Fibroblast of gingiva (primary cell): ENCODE data around the gene LMAN1.

Experiments used
- DNase-seq: peaks from one replicate; pipeline ENCODE4 v3.0.0-alpha.2; 2011; ENCODE audit warnings: low read depth

LMAN1 gene, protein sequence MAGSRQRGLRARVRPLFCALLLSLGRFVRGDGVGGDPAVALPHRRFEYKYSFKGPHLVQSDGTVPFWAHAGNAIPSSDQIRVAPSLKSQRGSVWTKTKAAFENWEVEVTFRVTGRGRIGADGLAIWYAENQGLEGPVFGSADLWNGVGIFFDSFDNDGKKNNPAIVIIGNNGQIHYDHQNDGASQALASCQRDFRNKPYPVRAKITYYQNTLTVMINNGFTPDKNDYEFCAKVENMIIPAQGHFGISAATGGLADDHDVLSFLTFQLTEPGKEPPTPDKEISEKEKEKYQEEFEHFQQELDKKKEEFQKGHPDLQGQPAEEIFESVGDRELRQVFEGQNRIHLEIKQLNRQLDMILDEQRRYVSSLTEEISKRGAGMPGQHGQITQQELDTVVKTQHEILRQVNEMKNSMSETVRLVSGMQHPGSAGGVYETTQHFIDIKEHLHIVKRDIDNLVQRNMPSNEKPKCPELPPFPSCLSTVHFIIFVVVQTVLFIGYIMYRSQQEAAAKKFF

GRCh38 chr18:59358712-59359575, at the start of gene LMAN1:
Gene LMAN1 (minus strand): TSS chr18:59359265. CDS start chr18:59359244, 21 bp downstream.
- peak; percentile 95 for DNase-seq

- peak; percentile 66 for DNase-seq
Observed at GRCh38 chr18:59402432-59403090, 43.5 kb upstream of the LMAN1 start.

DNA sequence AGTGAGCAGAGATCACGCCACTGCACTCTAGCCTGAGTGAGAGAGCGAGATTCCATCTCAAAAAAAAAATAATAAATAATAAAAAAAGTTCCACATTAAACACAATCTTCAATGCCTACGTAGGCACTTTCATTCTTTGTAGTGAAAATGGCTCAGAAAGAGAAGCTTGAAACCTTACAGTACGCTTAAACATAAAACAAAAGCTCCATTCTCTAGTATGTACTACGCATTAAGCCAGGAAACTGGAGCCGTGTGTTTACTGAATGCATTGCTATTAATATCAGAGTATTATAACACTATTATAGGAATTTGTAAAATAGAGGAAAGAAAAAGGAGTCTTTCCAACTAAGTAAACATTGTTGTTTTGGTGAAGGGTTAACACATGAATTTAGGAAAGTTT, 41.3 kb upstream of the LMAN1 start:
- no peak for DNase-seq

- no peak for DNase-seq
Observed at GRCh38 chr18:59395226-59396175, 36.4 kb upstream of the LMAN1 start.

DNA sequence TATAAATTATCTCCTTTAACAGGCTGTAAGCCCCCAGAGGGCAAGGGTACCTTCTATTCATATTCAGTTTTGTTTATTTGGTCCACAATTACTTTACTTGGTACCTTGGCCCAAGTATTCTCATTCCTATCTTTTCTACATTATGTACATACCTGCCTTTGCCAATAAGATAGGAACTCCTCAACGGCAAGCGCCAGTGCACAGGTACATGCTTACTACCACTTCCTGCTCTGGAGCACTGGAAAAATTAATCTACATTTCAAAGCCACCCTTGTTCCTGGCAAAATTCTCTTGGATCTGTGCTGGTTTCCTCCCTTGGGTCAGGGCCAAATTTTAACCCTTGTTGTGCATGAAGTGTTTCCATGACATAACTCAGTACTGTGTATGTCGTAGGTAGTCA, 34.3 kb upstream of the LMAN1 start:
- no peak for DNase-seq

DNA sequence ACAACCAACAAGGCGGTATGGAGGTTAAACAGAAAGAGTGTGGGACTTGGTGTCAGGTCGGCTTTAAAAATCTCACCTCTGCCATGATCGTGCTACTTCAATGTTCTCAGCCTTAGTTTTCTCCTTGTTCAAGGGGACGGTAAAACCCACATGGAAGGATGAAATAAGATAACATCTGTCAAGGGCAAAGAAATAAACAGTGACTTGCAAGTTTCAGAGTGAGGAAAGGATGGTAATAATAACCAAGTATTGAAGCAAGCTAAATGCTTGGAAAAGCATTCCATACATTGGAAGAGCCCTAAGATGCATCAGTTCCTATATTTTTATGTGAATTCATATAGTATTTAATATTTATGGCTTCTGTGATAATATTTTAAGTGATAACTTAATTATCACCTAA, 29.8 kb upstream of the LMAN1 start:
- no peak for DNase-seq

DNA sequence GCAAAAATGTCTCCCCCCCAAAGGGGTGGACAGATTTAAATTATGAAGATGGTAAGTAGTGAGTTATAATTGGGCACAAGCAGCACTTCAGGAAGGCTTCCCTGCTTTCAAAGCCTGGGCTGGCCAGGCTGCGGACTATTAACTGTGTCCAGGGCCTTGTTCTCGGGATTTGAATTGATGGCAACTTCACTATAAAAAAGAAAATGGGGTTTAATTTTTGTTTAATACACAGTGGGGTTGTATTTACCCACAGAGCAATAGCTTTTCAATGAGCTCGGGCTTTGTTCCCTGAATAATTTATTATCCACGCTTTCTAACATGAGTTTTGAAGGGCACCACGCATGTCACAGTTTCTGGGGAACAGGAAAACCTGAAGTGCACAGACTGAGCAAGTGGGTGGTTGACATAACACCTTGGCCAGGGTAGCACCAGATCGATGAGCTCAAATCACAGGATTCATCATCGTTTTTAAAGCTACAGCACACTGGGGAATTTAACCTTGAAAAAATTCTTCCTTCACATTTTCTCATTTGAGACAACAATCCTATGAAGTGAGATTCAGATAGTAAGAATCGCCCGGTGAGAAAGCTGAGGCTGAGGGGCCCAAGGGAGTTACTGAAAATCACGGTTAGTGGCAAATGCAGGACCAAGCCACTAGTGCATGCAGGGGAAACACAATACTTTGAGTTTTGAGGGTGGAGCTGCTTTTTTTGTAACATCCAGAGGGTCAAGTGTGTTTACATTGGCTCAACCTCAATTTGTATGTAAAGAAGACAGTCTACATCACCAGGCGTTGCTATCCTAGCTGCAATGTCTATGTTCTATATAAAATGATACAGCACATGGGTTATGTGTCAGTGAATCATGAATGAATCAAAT, 28.9 kb upstream of the LMAN1 start:
- DNase-seq, result no peak

GRCh38 chr18:59386909-59387686, 28.0 kb upstream of the LMAN1 start:
- no peak for DNase-seq

- DNase-seq, result no peak
Observed at GRCh38 chr18:59385191-59385590, 26.1 kb upstream of the LMAN1 start.

DNA sequence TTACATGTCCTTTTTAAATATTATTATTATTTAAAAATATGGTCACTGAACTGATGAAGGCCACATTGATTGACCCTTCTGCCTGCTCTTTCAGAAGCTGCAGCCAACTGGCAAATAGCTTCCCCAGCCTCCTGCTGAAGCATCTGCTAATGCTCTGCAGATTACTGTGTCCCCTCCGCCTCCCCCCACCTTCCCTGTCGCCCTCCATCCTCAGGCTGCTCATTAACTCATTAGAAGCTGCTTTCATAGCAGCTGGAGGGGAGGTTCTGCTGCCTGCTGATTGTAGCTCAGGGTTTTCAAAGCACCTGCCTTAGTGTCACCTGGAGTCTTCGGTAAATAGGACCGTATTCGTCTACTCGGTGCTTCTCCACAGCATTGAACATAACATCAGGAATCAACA, 24.8 kb upstream of the LMAN1 start:
- DNase-seq, result no peak

GRCh38 chr18:59382383-59382782, 23.3 kb upstream of the LMAN1 start:
- no peak for DNase-seq

- no peak for DNase-seq
Observed at GRCh38 chr18:59381949-59382348, 22.9 kb upstream of the LMAN1 start.

DNA sequence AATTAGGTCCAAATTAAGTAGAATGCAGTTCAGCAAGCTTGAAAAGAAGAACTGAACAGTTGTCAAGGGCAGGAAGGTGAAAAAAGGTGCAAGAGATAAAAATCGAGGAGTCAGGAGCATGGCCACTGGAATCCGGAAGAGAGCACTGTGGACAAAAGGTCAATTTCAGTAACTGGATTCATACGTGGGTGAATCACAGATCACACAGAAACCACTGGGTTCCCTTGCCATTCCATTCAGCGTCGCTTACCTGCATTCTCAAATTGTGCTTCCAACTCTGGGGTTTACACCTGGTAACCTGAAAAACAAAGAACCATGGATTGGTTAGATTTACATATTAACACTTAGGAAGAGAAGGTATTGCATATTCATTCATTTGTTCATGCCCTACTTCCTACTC, 21.6 kb upstream of the LMAN1 start:
- DNase-seq, result no peak

- peak; percentile 72 for DNase-seq
Observed at GRCh38 chr18:59379772-59380522, 20.9 kb upstream of the LMAN1 start.

- no peak for DNase-seq
Observed at GRCh38 chr18:59377613-59378337, 18.7 kb upstream of the LMAN1 start.

- DNase-seq, result no peak
Observed at GRCh38 chr18:59376351-59376935, 17.4 kb upstream of the LMAN1 start.

GRCh38 chr18:59374128-59374527, 15.1 kb upstream of the LMAN1 start:
- no peak for DNase-seq

- no peak for DNase-seq
Observed at GRCh38 chr18:59372975-59373374, 13.9 kb upstream of the LMAN1 start.
